ENCODE data around the gene COPE. TPM values are rescaled to one million over a fixed set of nuclear protein-coding genes. Genes with fewer than 3 reads are reported as not detected.

The COPE gene
- total and polyA plus RNA-seq, 2 of the 4 experiments (the other 2 are of a cell fraction): 347 to 461 TPM

DNA sequence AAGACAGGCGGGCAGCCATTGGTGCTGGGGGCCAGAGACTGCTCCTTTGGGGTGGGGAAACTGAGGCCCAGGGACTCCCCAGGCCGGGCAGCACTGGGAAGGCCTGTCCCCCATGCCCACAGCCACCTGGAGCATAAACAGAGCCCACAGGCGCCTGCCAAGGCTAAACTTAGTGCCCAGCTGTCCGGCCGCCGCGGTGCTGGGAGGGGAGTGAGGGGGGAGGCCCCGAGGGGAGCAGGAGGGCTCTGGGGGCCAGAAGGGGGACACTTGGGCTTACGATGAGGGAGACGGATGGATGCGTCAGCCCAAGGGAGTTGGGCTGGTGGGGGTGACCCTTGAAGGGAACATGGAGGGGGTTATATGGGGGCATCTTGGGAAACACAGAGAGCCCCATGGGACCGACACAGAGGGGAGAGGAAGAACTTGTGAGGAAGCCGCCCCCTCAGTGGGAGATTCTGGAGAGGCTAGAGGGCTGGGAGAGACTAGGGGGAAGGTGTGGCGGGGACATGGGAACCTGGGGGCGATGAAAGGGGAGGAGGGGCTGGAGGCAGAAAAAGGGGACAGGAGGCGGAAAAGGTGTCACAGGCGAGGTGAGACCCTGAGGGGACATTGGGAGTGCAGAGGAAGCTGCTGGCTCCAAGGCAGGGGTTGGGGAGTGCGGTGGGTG is 25.5 kb downstream of the COPE start:
- no TSS peak for BruUV-seq (replicated peaks)
- Histone ChIP-seq H3K79me1 (ENCODE audit: low read depth in 1 of 2, low read length in 2 of 2) (no peaks in the 10 kb centered on the region), H3K9ac (ENCODE audit: low read depth, low read length) (no peak overlapping the region), H4K8ac (ENCODE audit: low read depth in 2 of 2, low read length in 2 of 2) (no peak overlapping the region), H2BK20ac (ENCODE audit: low read depth, low read length) (no peak overlapping the region), H2BK120ac (ENCODE audit: low read depth, low read length) (no peak overlapping the region), H3K14ac (replicated peaks; ENCODE audit: low read depth, low read length) (no peak overlapping the region), H4K91ac (ENCODE audit: insufficient read depth, low read depth, low read length) (no peak overlapping the region), H4K5ac (ENCODE audit: low read depth, low read length) (no peak overlapping the region), H3K36me3 (ENCODE audit: control insufficient read depth, insufficient read depth, low read length) (peaks cover 1% of the 10 kb centered on the region; the same call in 1 of the 2 replicates), H3K56ac (ENCODE audit: extremely low read depth, insufficient read depth, low read length) (no peak overlapping the region), H3K27me3 (ENCODE audit: control insufficient read depth, insufficient read depth, low read length) (peaks cover 7% of the 10 kb centered on the region; the same call in 1 of the 2 replicates), H4K20me1 (ENCODE audit: insufficient read depth, low read length) (peaks cover 19% of the 10 kb centered on the region), H3K4me1 (ENCODE audit: control insufficient read depth, insufficient read depth, low read length) (peaks cover 8% of the 10 kb centered on the region; the same call in 1 of the 2 replicates), H3K9me3 (ENCODE audit: control insufficient read depth, insufficient read depth, low read length) (no peaks in the 10 kb centered on the region), H3K23ac (ENCODE audit: low read depth, low read length) (no peak overlapping the region), H2AK9ac (replicated peaks; ENCODE audit: low read depth, low read length, poor library complexity) (no peak overlapping the region), H3K4ac (ENCODE audit: low read depth, low read length) (no peak overlapping the region), H2AK5ac (ENCODE audit: low read depth, low read length) (no peak overlapping the region), H2BK5ac (ENCODE audit: low read depth, low read length, poor library complexity, severe bottlenecking) (no peak overlapping the region), H3K18ac (ENCODE audit: low read depth, low read length) (no peak overlapping the region), H2BK15ac (ENCODE audit: low read depth, low read length) (no peak overlapping the region), H3K4me3 (ENCODE audit: insufficient read depth, low read depth, low read length) (no peak overlapping the region), H3K27ac (ENCODE audit: insufficient read depth, low read length) (no peak overlapping the region), H3K4me2 (ENCODE audit: low read depth, low read length) (no peak overlapping the region), H2AFZ (replicated peaks; ENCODE audit: low read length, poor library complexity) (no peak overlapping the region), H3K9me1 (ENCODE audit: insufficient read depth, low read length) (no peaks in the 10 kb centered on the region)
- TF ChIP-seq SMC3 (IDR thresholded peaks at IDR 0.05; ENCODE audit: low read depth, low read length) (no peak), NFE2L2 (IDR thresholded peaks at IDR 0.05; ENCODE audit: low read depth, low read length) (no peak), RAD21 (IDR thresholded peaks at IDR 0.05; ENCODE audit: low read length) (no peak), BHLHE40 (IDR thresholded peaks at IDR 0.05; ENCODE audit: low read depth, low read length) (no peak), POLR2A (IDR thresholded peaks at IDR 0.05; ENCODE audit: low read depth, low read length) (no peak), MXI1 (IDR thresholded peaks at IDR 0.05; ENCODE audit: borderline replicate concordance, low read depth, low read length) (no peak), RCOR1 (IDR thresholded peaks at IDR 0.05; ENCODE audit: insufficient replicate concordance, low read length) (no peak), CEBPB (IDR thresholded peaks at IDR 0.05; ENCODE audit: low read depth, low read length) (no peak), CHD1 (IDR thresholded peaks at IDR 0.05; ENCODE audit: low read depth, low read length) (no peak)
- TF ChIP-seq, protein P1, sequence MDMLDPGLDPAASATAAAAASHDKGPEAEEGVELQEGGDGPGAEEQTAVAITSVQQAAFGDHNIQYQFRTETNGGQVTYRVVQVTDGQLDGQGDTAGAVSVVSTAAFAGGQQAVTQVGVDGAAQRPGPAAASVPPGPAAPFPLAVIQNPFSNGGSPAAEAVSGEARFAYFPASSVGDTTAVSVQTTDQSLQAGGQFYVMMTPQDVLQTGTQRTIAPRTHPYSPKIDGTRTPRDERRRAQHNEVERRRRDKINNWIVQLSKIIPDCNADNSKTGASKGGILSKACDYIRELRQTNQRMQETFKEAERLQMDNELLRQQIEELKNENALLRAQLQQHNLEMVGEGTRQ (IDR thresholded peaks at IDR 0.05; ENCODE audit: low read depth, low read length): no peak
- in situ Hi-C loops (cut with MboI; ENCODE audit: low sequenced_read_pairs): no loop called here
- ChIA-PET POLR2A (ENCODE audit: unreplicated experiment) (no interaction called here), CTCF (interaction anchor here (1.0 kb wide), 1 partner anchor 93 kb away, joined by 3 read pairs; no protein-coding TSS in a partner anchor)
- ATAC-seq (ENCODE audit: low read depth) (no peak), DNase-seq (no peak)
- intact Hi-C loops (cut with micrococcal nuclease): no loop called here
- dilution Hi-C loops (cut with HindIII; ENCODE audit: low sequenced_read_pairs, unreplicated experiment): no loop called here
- WGBS, 2 experiments (ENCODE audit: extremely low coverage in 2 of 2, insufficient read length in 1 of 2): 30% methylated on average over 11 of the region's 18 CpGs; no CpG with 5 or more reads in 1 of the 2 experiments
